Nephron progenitor cell (in vitro differentiated cells): ENCODE results near the gene NUMA1.

Experiments used
- DNase-seq: peaks from one replicate; pipeline ENCODE4 v3.0.0; 2021
- H3K27ac Mint-ChIP-seq: 2 replicates; pipeline ENCODE4 v1.8.0; 2021; ENCODE audit warnings: mild to moderate bottlenecking, moderate library complexity, mixed read lengths
- H3K27me3 Mint-ChIP-seq: 2 replicates; pipeline ENCODE4 v1.8.0; 2021; ENCODE audit warnings: mild to moderate bottlenecking, low read depth, mixed read lengths; ENCODE audit not compliant: poor library complexity
- H3K36me3 Mint-ChIP-seq: 2 replicates; pipeline ENCODE4 v1.8.0; 2021; ENCODE audit warnings: low read depth, mixed read lengths
- H3K4me1 Mint-ChIP-seq: 2 replicates; pipeline ENCODE4 v1.8.0; 2021; ENCODE audit warnings: mixed read lengths
- H3K4me3 Mint-ChIP-seq: 2 replicates; pipeline ENCODE4 v1.8.0; 2021; ENCODE audit warnings: mild to moderate bottlenecking, moderate library complexity, mixed read lengths
- H3K9me3 Mint-ChIP-seq: 2 replicates; pipeline ENCODE4 v1.8.0; 2021; ENCODE audit warnings: mild to moderate bottlenecking, moderate library complexity, mixed read lengths
- TF ChIP-seq, protein P1 (sequence below): fragments of 200-600 bp; sonication (generic); IDR thresholded peaks from 2 replicates; pipeline ENCODE4 v1.5.0; 2021; ENCODE audit warnings: antibody characterized with exemption

NUMA1 gene

DNA sequence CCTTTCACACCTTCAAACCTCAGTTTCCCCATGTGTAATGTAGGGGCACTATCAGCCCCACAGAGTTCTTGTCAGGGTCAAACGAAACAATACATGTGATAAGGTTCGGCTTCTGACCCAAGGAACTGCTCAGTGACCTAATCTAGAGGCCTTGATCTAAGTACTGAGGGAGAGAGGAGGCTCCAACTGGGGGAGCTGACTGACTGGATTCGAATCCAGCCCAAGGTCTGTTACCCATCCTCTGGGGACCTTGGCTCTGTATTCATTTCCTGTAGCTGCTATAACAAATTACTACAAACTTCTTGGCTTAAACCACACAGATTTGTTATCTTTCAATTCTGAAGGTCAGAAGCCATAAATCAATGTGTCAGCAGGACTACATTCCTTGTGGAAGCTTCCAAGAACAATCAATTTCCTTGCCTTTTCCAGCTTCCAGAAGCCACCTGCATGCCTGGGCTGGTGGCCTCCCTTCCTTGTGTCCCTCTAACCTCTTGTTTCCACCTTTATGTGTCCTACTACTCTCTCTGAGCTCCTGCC is 42.8 kb upstream of the NUMA1 start:
- Mint-ChIP-seq H3K27ac (peak overlapping the region; percentile 29), H3K9me3 (peaks cover 34% of the 10 kb centered on the region), H3K27me3 (peaks cover 32% of the 10 kb centered on the region), H3K36me3 (no peaks in the 10 kb centered on the region), H3K4me3 (no peak overlapping the region), H3K4me1 (peaks cover 12% of the 10 kb centered on the region)
- DNase-seq = no peak
- TF ChIP-seq, protein P1, sequence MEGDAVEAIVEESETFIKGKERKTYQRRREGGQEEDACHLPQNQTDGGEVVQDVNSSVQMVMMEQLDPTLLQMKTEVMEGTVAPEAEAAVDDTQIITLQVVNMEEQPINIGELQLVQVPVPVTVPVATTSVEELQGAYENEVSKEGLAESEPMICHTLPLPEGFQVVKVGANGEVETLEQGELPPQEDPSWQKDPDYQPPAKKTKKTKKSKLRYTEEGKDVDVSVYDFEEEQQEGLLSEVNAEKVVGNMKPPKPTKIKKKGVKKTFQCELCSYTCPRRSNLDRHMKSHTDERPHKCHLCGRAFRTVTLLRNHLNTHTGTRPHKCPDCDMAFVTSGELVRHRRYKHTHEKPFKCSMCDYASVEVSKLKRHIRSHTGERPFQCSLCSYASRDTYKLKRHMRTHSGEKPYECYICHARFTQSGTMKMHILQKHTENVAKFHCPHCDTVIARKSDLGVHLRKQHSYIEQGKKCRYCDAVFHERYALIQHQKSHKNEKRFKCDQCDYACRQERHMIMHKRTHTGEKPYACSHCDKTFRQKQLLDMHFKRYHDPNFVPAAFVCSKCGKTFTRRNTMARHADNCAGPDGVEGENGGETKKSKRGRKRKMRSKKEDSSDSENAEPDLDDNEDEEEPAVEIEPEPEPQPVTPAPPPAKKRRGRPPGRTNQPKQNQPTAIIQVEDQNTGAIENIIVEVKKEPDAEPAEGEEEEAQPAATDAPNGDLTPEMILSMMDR = no peak

DNA sequence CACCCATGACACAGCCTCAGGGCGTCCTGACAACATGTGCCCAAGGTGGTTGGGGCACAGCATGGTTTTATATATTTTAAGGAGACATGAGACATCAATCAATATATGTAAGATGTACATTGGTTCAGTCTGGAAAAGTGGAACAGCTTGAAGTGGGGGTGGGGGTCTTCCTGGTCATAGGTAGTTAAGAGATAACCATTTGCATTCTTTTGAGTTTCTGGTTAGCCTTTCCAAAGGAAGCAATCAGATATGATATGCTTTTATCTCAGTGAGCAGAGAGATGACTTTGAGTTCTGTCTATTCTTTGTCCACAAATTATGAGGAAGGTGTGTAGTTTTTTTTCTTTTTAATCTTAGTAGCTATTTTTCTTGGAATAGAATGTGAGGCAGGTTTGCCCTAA is 42.3 kb upstream of the NUMA1 start:
- peaks cover 28% of the 10 kb centered on the region for H3K27me3 Mint-ChIP-seq
- no peak overlapping the region for H3K27ac Mint-ChIP-seq
- no peaks in the 10 kb centered on the region for H3K36me3 Mint-ChIP-seq

GRCh38 chr11:72120930-72121329 is 40.6 kb upstream of the NUMA1 start:
- Mint-ChIP-seq H3K36me3 (no peaks in the 10 kb centered on the region), H3K27ac (no peak overlapping the region), H3K9me3 (peaks cover 14% of the 10 kb centered on the region), H3K4me3 (no peak overlapping the region), H3K27me3 (peaks cover 32% of the 10 kb centered on the region), H3K4me1 (peaks cover 12% of the 10 kb centered on the region)
- TF ChIP-seq, protein P1 = no peak
- DNase-seq = no peak

More for the DNA sequence above, 42.3 kb upstream of the NUMA1 start:
- DNase-seq = no peak
- Mint-ChIP-seq H3K4me1 (peaks cover 12% of the 10 kb centered on the region), H3K4me3 (no peak overlapping the region), H3K9me3 (peaks cover 28% of the 10 kb centered on the region)
- TF ChIP-seq, protein P1 = no peak

- no peak overlapping the region for H3K4me3 Mint-ChIP-seq
- H3K9me3 Mint-ChIP-seq = peaks cover 6% of the 10 kb centered on the region
- peaks cover 12% of the 10 kb centered on the region for H3K4me1 Mint-ChIP-seq
- H3K27ac Mint-ChIP-seq = no peak overlapping the region
- no peaks in the 10 kb centered on the region for H3K36me3 Mint-ChIP-seq
- TF ChIP-seq, protein P1 = no peak
- H3K27me3 Mint-ChIP-seq = peaks cover 38% of the 10 kb centered on the region
- no peak for DNase-seq
Measured at GRCh38 chr11:72119198-72119597, 38.9 kb upstream of the NUMA1 start.

GRCh38 chr11:72116019-72116755 is 35.8 kb upstream of the NUMA1 start:
- DNase-seq = no peak
- H3K36me3 Mint-ChIP-seq = no peaks in the 10 kb centered on the region
- TF ChIP-seq, protein P1 = no peak
- H3K9me3 Mint-ChIP-seq = peaks cover 7% of the 10 kb centered on the region
- H3K4me1 Mint-ChIP-seq = peaks cover 33% of the 10 kb centered on the region
- no peak overlapping the region for H3K27ac Mint-ChIP-seq
- H3K27me3 Mint-ChIP-seq = peaks cover 33% of the 10 kb centered on the region
- H3K4me3 Mint-ChIP-seq = no peak overlapping the region

DNA sequence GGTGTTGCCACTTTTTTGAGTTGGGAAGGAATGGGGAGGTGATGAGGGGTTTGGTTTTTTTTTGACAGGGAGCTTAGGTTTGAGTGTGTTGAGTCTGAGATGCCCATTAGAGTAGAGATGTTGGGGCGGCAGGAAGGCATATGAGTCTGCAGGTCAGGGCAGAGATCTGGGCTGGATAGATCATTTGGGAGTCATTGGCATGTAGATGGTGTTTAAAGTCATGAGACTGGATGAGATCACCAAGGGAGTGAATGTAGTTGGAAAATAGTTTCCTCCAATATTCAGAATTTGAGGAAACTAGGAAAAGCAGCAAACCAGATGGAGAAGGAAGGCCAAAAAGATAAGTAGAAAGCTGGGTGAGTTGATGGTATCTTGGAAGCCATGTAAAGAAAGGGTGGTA is 34.2 kb upstream of the NUMA1 start:
- Mint-ChIP-seq H3K4me3 (no peak overlapping the region), H3K9me3 (peaks cover 7% of the 10 kb centered on the region), H3K4me1 (peaks cover 36% of the 10 kb centered on the region), H3K36me3 (peaks cover 6% of the 10 kb centered on the region), H3K27me3 (peaks cover 19% of the 10 kb centered on the region), H3K27ac (no peak overlapping the region)
- TF ChIP-seq, protein P1 = no peak
- no peak for DNase-seq
